Measurements from ENCODE around the gene C11orf68.

- TF ChIP-seq POLR2A (IDR thresholded peaks at IDR 0.05), result no peak
- TF ChIP-seq, protein P1, sequence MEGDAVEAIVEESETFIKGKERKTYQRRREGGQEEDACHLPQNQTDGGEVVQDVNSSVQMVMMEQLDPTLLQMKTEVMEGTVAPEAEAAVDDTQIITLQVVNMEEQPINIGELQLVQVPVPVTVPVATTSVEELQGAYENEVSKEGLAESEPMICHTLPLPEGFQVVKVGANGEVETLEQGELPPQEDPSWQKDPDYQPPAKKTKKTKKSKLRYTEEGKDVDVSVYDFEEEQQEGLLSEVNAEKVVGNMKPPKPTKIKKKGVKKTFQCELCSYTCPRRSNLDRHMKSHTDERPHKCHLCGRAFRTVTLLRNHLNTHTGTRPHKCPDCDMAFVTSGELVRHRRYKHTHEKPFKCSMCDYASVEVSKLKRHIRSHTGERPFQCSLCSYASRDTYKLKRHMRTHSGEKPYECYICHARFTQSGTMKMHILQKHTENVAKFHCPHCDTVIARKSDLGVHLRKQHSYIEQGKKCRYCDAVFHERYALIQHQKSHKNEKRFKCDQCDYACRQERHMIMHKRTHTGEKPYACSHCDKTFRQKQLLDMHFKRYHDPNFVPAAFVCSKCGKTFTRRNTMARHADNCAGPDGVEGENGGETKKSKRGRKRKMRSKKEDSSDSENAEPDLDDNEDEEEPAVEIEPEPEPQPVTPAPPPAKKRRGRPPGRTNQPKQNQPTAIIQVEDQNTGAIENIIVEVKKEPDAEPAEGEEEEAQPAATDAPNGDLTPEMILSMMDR (IDR thresholded peaks at IDR 0.05 in 4 of 5, conservative IDR thresholded peaks at IDR 0.05 in 1 of 5), result no peak
Measured at GRCh38 chr11:65917077-65917433, 1.8 kb downstream of the C11orf68 start.
